HEK293T (cell line): ENCODE results near the gene PILRA.

ENCODE experiments used
- BHLHE40 ChIP-seq: fragments of 450-650 bp; IDR thresholded peaks from 2 replicates; pipeline ENCODE4 v1.6.1; 2016; ENCODE audit warnings: mild to moderate bottlenecking, moderate library complexity, borderline replicate concordance
- ELF4 ChIP-seq: fragments of 450-650 bp; IDR thresholded peaks from 2 replicates; pipeline ENCODE4 v1.6.1; 2017; ENCODE audit warnings: antibody characterized with exemption
- FOXA1 ChIP-seq: fragments of 450-650 bp; IDR thresholded peaks from 2 replicates; pipeline ENCODE4 v1.6.1; 2016; ENCODE audit warnings: mild to moderate bottlenecking
- FOXK2 ChIP-seq: fragments of 450-650 bp; IDR thresholded peaks from 2 replicates; pipeline ENCODE4 v1.6.1; 2016; ENCODE audit warnings: mild to moderate bottlenecking
- FOXM1 ChIP-seq: fragments of 450-650 bp; IDR thresholded peaks from 2 replicates; pipeline ENCODE4 v1.6.1; 2017; ENCODE audit warnings: mild to moderate bottlenecking, borderline replicate concordance
- HDGF ChIP-seq: fragments of 450-650 bp; IDR thresholded peaks from 2 replicates; pipeline ENCODE4 v1.6.1; 2017; ENCODE audit warnings: antibody characterized with exemption, borderline replicate concordance
- SP1 ChIP-seq: fragments of 450-650 bp; IDR thresholded peaks from 2 replicates; pipeline ENCODE4 v1.6.1; 2017
- SUZ12 ChIP-seq: fragments of 450-650 bp; IDR thresholded peaks from 2 replicates; pipeline ENCODE4 v1.6.1; 2016; ENCODE audit warnings: mild to moderate bottlenecking

GRCh38 chr7:100430493-100431285 lies 57.4 kb downstream of the PILRA start:
- TF ChIP-seq ELF4 (no peak), FOXM1 (no peak), BHLHE40 (no peak), SUZ12 (no peak), HDGF (no peak), FOXK2 (no peak), SP1 (no peak), FOXA1 (no peak)
